HCT116 (cell line): Measurements from ENCODE around the gene SLC7A8. TPM values are rescaled to one million over a fixed set of nuclear protein-coding genes. Genes with fewer than 3 reads are reported as not detected.

ENCODE experiments used
- ATAC-seq: fragments of 200-7000 bp; cut with Tn5 transposase; 2 replicates; pipeline ENCODE4 v1.9.1; 2020; ENCODE audit warnings: mild to moderate bottlenecking, moderate library complexity
- BruUV-seq: library from RNA; stranded (reverse); fragments of 400-500 nt; replicated peaks from 2 replicates; lab custom pipeline; 2021; lab: Mats Ljungman, UMichigan
- CTCF ChIA-PET: fragments of 300-600 bp; sonication (Branson Sonifier 250); formaldehyde crosslinking; loops from one replicate; lab custom pipeline; 2021; ENCODE audit warnings: antibody characterized with exemption; lab: Charles Lee
- POLR2A ChIA-PET: fragments of 300-600, 350-600 bp; sonication (Branson Sonifier 250); formaldehyde crosslinking; loops from one replicate; lab custom pipeline; 2021; ENCODE audit warnings: antibody characterized with exemption; lab: Charles Lee
- RAD21 ChIA-PET, 2 experiments: fragments of 300-600 bp; sonication (Branson Sonifier 250); formaldehyde crosslinking; loops; one replicate each; lab custom pipeline; 2023; ENCODE audit warnings: low total read pairs in 2 of 2; ENCODE audit not compliant: uncharacterized antibody in 2 of 2, unreplicated experiment in 2 of 2, low non-redundant PET in 1 of 2; lab: Charles Lee
- DNase-seq: peaks from one replicate; pipeline ENCODE4 v3.0.0-alpha.2; 2010; ENCODE audit warnings: low read depth, low spot score
- H2AFZ ChIP-seq: fragments of 200-600 bp; shearing (Covaris generic), sonication (generic); 2 replicates; pipeline ENCODE4 v1.6.1; 2017; ENCODE audit warnings: low read depth, mixed run types, mixed read lengths, antibody characterized with exemption, low read length; ENCODE audit not compliant: poor library complexity, severe bottlenecking
- H3K27ac ChIP-seq: 2 replicates; pipeline ENCODE4 v1.5.1; 2012; ENCODE audit warnings: low read depth, low read length
- H3K27me3 ChIP-seq: fragments of 200-600 bp; sonication (generic); 2 replicates; pipeline ENCODE4 v1.6.1; 2016; ENCODE audit warnings: mixed run types, low read length, mixed read lengths; ENCODE audit not compliant: insufficient read depth
- H3K36me3 ChIP-seq, 2 experiments: fragments of 200-500 bp in 1 of 2; fragments of 200-600 bp in 1 of 2; sonication (Bioruptor generic) in 1 of 2; sonication (generic) in 1 of 2; 2 replicates each; pipeline versions ENCODE4 v1.5.1 to v1.6.1; 2014 to 2016; ENCODE audit warnings: low read length in 2 of 2, inconsistent platforms in 1 of 2, mixed read lengths in 1 of 2, mixed run types in 1 of 2; ENCODE audit not compliant: insufficient read depth in 2 of 2, control insufficient read depth in 1 of 2
- H3K4me1 ChIP-seq, 2 experiments: fragments of 200-600 bp in 1 of 2; sonication (generic) in 1 of 2; 2 replicates each; pipeline versions ENCODE4 v1.5.1 to v1.6.1; 2012 to 2017; ENCODE audit warnings: low read length in 2 of 2, inconsistent platforms in 1 of 2, mild to moderate bottlenecking in 1 of 2, mixed read lengths in 1 of 2, mixed run types in 1 of 2, moderate library complexity in 1 of 2; ENCODE audit not compliant: insufficient read depth in 2 of 2, control insufficient read depth in 1 of 2
- H3K4me2 ChIP-seq: fragments of 200-600 bp; sonication (generic); 2 replicates; pipeline ENCODE4 v1.6.1; 2017; ENCODE audit warnings: mixed run types, low read length, mixed read lengths
- H3K4me3 ChIP-seq, 2 experiments: fragments of 200-600 bp in 1 of 2; sonication (generic) in 1 of 2; replicated peaks in 1 of 2; 2 replicates each; pipeline ENCODE4 v1.5.1; 2011 to 2016; ENCODE audit warnings: low read length in 2 of 2, control low read depth in 1 of 2, low read depth in 1 of 2, mild to moderate bottlenecking in 1 of 2, mixed read lengths in 1 of 2, mixed run types in 1 of 2
- H3K79me2 ChIP-seq: fragments of 200-600 bp; sonication (generic); 2 replicates; pipeline ENCODE4 v1.6.1; 2017; ENCODE audit warnings: mild to moderate bottlenecking, mixed run types, low read length, moderate library complexity, mixed read lengths; ENCODE audit not compliant: insufficient read depth
- H3K9ac ChIP-seq: fragments of 200-600 bp; sonication (generic); 2 replicates; pipeline ENCODE4 v1.6.1; 2016; ENCODE audit warnings: low read length, mixed read lengths
- H3K9me2 ChIP-seq: fragments of 200-600 bp; sonication (generic), shearing (Covaris generic); 2 replicates; pipeline ENCODE4 v1.6.1; 2017; ENCODE audit warnings: mixed run types, mild to moderate bottlenecking, moderate library complexity; ENCODE audit not compliant: insufficient read depth
- H3K9me3 ChIP-seq, 2 experiments: fragments of 200-500 bp in 1 of 2; fragments of 200-600 bp in 1 of 2; sonication (Bioruptor generic) in 1 of 2; sonication (generic) in 1 of 2; 2 replicates each; pipeline ENCODE4 v1.6.1; 2014 to 2017; ENCODE audit warnings: low read length in 2 of 2, mixed read lengths in 2 of 2, inconsistent platforms in 1 of 2, low read depth in 1 of 2, mild to moderate bottlenecking in 1 of 2, mixed run types in 1 of 2, moderate library complexity in 1 of 2; ENCODE audit not compliant: control insufficient read depth in 1 of 2, insufficient read depth in 1 of 2
- H4K20me1 ChIP-seq: fragments of 200-600 bp; sonication (generic), shearing (Covaris generic); 2 replicates; pipeline ENCODE4 v1.6.1; 2017; ENCODE audit warnings: mixed run types, mild to moderate bottlenecking, moderate library complexity; ENCODE audit not compliant: insufficient read depth
- ATF3 ChIP-seq: IDR thresholded peaks from 2 replicates; pipeline ENCODE4 v1.6.1; 2012
- CBX3 ChIP-seq: IDR thresholded peaks from 2 replicates; pipeline ENCODE4 v1.6.1; 2012; ENCODE audit warnings: low read depth
- CEBPB ChIP-seq: IDR thresholded peaks from 2 replicates; pipeline ENCODE4 v1.6.1; 2012; ENCODE audit warnings: low read depth
- CTCF ChIP-seq, 3 experiments: fragments of 200-600 bp in 1 of 3; sonication (generic) in 1 of 3; IDR thresholded peaks in 2 of 3; conservative IDR thresholded peaks in 1 of 3; 2 replicates each; pipeline ENCODE4 v1.5.1; 2012 to 2017; ENCODE audit warnings: low read depth in 2 of 3, low read length in 2 of 3, antibody characterized with exemption in 1 of 3, borderline replicate concordance in 1 of 3, control low read depth in 1 of 3, mild to moderate bottlenecking in 1 of 3, mixed read lengths in 1 of 3, mixed run types in 1 of 3, moderate library complexity in 1 of 3; ENCODE audit not compliant: insufficient read depth in 1 of 3
- EGR1 ChIP-seq: IDR thresholded peaks from 2 replicates; pipeline ENCODE4 v1.6.1; 2012; ENCODE audit warnings: low read depth
- ELF1 ChIP-seq: IDR thresholded peaks from 2 replicates; pipeline ENCODE4 v1.6.1; 2012; ENCODE audit warnings: low read depth, borderline replicate concordance
- EZH2 ChIP-seq: fragments of 200-600 bp; sonication (generic); IDR thresholded peaks from 2 replicates; pipeline ENCODE4 v1.6.1; 2017; ENCODE audit warnings: antibody characterized with exemption, mixed run types
- EZH2phosphoT487 ChIP-seq: fragments of 200-600 bp; IDR thresholded peaks from 2 replicates; pipeline ENCODE4 v1.6.1; 2018; ENCODE audit warnings: antibody characterized with exemption, borderline replicate concordance
- FOSL1 ChIP-seq: IDR thresholded peaks from 2 replicates; pipeline ENCODE4 v1.6.1; 2012; ENCODE audit warnings: low read depth
- MAX ChIP-seq: IDR thresholded peaks from 2 replicates; pipeline ENCODE4 v1.6.1; 2012
- POLR2A ChIP-seq: IDR thresholded peaks from 2 replicates; pipeline ENCODE4 v1.7.0; 2011; ENCODE audit warnings: borderline replicate concordance; ENCODE audit not compliant: insufficient read depth, insufficient read length; ENCODE audit errors: extremely low read depth
- POLR2AphosphoS5 ChIP-seq: IDR thresholded peaks from 2 replicates; pipeline ENCODE4 v1.6.1; 2011; ENCODE audit warnings: mild to moderate bottlenecking, low read depth, low read length, moderate library complexity
- RAD21 ChIP-seq: IDR thresholded peaks from 2 replicates; pipeline ENCODE4 v1.6.1; 2012; ENCODE audit warnings: low read depth, mild to moderate bottlenecking
- SP1 ChIP-seq: IDR thresholded peaks from 2 replicates; pipeline ENCODE4 v1.6.1; 2012; ENCODE audit warnings: low read depth
- YY1 ChIP-seq: IDR thresholded peaks from 2 replicates; pipeline ENCODE4 v1.6.1; 2011; ENCODE audit warnings: low read length, low read depth, moderate library complexity, mild to moderate bottlenecking; ENCODE audit not compliant: insufficient replicate concordance; ENCODE audit errors: extremely low read depth
- ZBTB33 ChIP-seq: IDR thresholded peaks from 2 replicates; pipeline ENCODE4 v1.6.1; 2011; ENCODE audit warnings: mild to moderate bottlenecking, low read length, moderate library complexity; ENCODE audit not compliant: insufficient replicate concordance; ENCODE audit errors: extremely low read depth
- ZNF274 ChIP-seq: fragments of 200-500 bp; sonication (Bioruptor generic); IDR thresholded peaks from 2 replicates; pipeline ENCODE4 v1.6.1; 2014; ENCODE audit warnings: mild to moderate bottlenecking, low read depth, low read length, inconsistent platforms
- intact Hi-C: fragments of 100-400 bp; cut with micrococcal nuclease; formaldehyde crosslinking; loops from 2 replicates; pipeline ENCODE4 v1.10.0; 2022
- total RNA-seq: library from RNA; stranded (reverse); gene quantifications from one replicate; pipeline ENCODE4 v1.2.1, GENCODE V29; 2021; ENCODE audit not compliant: unreplicated experiment

Gene SLC7A8
- total RNA-seq, 1 experiment from 2014 or later, result 5.3 TPM

DNA sequence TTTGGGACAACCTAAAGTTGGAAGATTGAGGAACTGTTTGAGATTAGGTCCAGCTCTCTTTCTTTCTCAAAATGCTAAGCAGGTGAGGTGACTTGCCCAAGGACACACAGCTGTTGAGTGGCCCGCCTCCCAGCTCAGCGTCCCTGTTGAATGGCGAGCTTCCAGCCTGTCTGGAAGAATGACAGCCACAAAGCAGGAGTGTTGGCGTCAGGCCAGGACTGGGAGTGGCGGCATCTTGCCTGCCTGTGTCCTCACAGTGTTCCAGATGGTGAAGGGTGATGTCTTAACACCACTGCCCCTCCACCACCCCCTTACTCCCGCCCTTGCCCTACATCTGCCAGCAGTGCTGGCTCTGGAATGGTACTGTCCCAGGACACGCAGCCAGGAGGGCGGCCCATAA, 60.0 kb downstream of the SLC7A8 start:
- ChIA-PET CTCF (interaction anchor here (1.1 to 2.5 kb wide), 5 partner anchors 29 to 67 kb away, joined by 3 to 9 read pairs (median 3); partner anchors contain the start of gene ACIN1), POLR2A (interaction anchor here (1.2 kb wide), 1 partner anchor 257 kb away, joined by 3 read pairs; no protein-coding TSS in a partner anchor), RAD21 (no interaction called here)
- Histone ChIP-seq H3K4me2 (no peak overlapping the region), H3K9ac (no peak overlapping the region), H3K9me2 (no peaks in the 10 kb centered on the region), H3K4me1 (no peaks in the 10 kb centered on the region), H3K9me3 (no peaks in the 10 kb centered on the region), H4K20me1 (no peaks in the 10 kb centered on the region), H3K4me3 (no peak overlapping the region), H3K27ac (no peak overlapping the region), H3K36me3 (no peaks in the 10 kb centered on the region), H3K79me2 (no peaks in the 10 kb centered on the region), H3K27me3 (no peaks in the 10 kb centered on the region), H2AFZ (no peak overlapping the region)
- DNase-seq (no peak), ATAC-seq (no peak)
- intact Hi-C loops, result loop anchor here (5.0 kb wide), 1 partner anchor 259 kb away; no protein-coding TSS in a partner anchor
- no TSS peak for BruUV-seq
- TF ChIP-seq CBX3, result no peak
- TF ChIP-seq EZH2phosphoT487, result no peak

GRCh38 chr14:23122086-23122485, 61.4 kb downstream of the SLC7A8 start:
- Histone ChIP-seq H3K4me1 (no peaks in the 10 kb centered on the region), H3K4me2 (no peak overlapping the region), H3K27ac (no peak overlapping the region), H4K20me1 (no peaks in the 10 kb centered on the region), H3K9me2 (no peaks in the 10 kb centered on the region), H2AFZ (no peak overlapping the region), H3K4me3 (no peak overlapping the region), H3K79me2 (no peaks in the 10 kb centered on the region), H3K27me3 (no peaks in the 10 kb centered on the region), H3K9ac (no peak overlapping the region), H3K36me3 (no peaks in the 10 kb centered on the region), H3K9me3 (no peaks in the 10 kb centered on the region)
- BruUV-seq, result no TSS peak
- ATAC-seq, result no peak
- ChIA-PET CTCF (interaction anchor here (1.2 to 4.3 kb wide), 4 partner anchors 27 to 199 kb away, joined by 3 to 162 read pairs (median 10); partner anchors contain the start of genes ACIN1, PABPN1 and SLC7A8), RAD21 (interaction anchor here in 1 of 2 experiments (2.4 kb wide), 1 partner anchor 65 kb away, joined by 24 read pairs; no protein-coding TSS in a partner anchor), POLR2A (no interaction called here)
- DNase-seq, result no peak
- intact Hi-C loops, result loop anchor here (5.0 kb wide), 1 partner anchor 260 kb away; no protein-coding TSS in a partner anchor
- TF ChIP-seq CEBPB (no peak), ZBTB33 (no peak), CTCF (IDR thresholded peaks at IDR 0.05 in 2 of 3, conservative IDR thresholded peaks at IDR 0.05 in 1 of 3; ENCODE audit: borderline replicate concordance in 1 of 3, insufficient read depth in 1 of 3, low read depth in 2 of 3, low read length in 2 of 3) (no peak), ELF1 (no peak), POLR2A (no peak), EGR1 (no peak), SP1 (no peak), ATF3 (no peak), ZNF274 (no peak), POLR2AphosphoS5 (no peak), EZH2phosphoT487 (no peak), MAX (no peak), RAD21 (no peak), FOSL1 (no peak), EZH2 (no peak), YY1 (no peak)
